H1 (cell line): ENCODE results near the gene P3H4. TPM values are rescaled to one million over a fixed set of nuclear protein-coding genes. Genes with fewer than 3 reads are reported as not detected.

Source experiments
- ASH2L ChIP-seq: fragments of 200-600, 300-600 bp; sonication (generic); IDR thresholded peaks from one replicate; pipeline ENCODE4 v1.7.1; 2017; ENCODE audit warnings: low read length
- CBX8 ChIP-seq: fragments of 300-800, 300-1000 bp; sonication (generic); IDR thresholded peaks from 2 replicates; pipeline ENCODE4 v1.7.1; 2016; ENCODE audit warnings: low read depth, low read length, borderline replicate concordance
- EP300 ChIP-seq, 2 experiments: IDR thresholded peaks; 1 replicate in 1 of 2; 2 replicates in 1 of 2; pipeline ENCODE4 v1.6.1; 2011 to 2012; ENCODE audit warnings: low read depth in 2 of 2, low read length in 2 of 2, mild to moderate bottlenecking in 2 of 2, borderline replicate concordance in 1 of 2, inconsistent platforms in 1 of 2, moderate library complexity in 1 of 2
- FOSL1 ChIP-seq: IDR thresholded peaks from 2 replicates; pipeline ENCODE4 v1.6.1; 2011; ENCODE audit warnings: mild to moderate bottlenecking, low read depth, low read length, moderate library complexity; ENCODE audit not compliant: insufficient read depth
- JUN ChIP-seq: IDR thresholded peaks from 2 replicates; pipeline ENCODE4 v1.6.1; 2011; ENCODE audit warnings: low read depth, mild to moderate bottlenecking, improper control_type of control experiment, low read length
- KDM1A ChIP-seq: fragments of 200-600, 300-600 bp; sonication (generic); IDR thresholded peaks from 2 replicates; pipeline ENCODE4 v1.7.1; 2016; ENCODE audit warnings: mild to moderate bottlenecking, low read length, borderline replicate concordance
- KDM4A ChIP-seq: IDR thresholded peaks from one replicate; pipeline ENCODE4 v1.7.1; 2012; ENCODE audit warnings: low read depth, mild to moderate bottlenecking, moderate library complexity, low read length, inconsistent platforms; ENCODE audit not compliant: severe bottlenecking
- MAFK ChIP-seq: IDR thresholded peaks from 2 replicates; pipeline ENCODE4 v1.6.1; 2012; ENCODE audit warnings: low read depth, mild to moderate bottlenecking, improper control_type of control experiment, low read length
- NRF1 ChIP-seq: IDR thresholded peaks from 2 replicates; pipeline ENCODE4 v1.6.1; 2011; ENCODE audit warnings: mild to moderate bottlenecking, low read depth, low read length, improper control_type of control experiment
- RXRA ChIP-seq: IDR thresholded peaks from 2 replicates; pipeline ENCODE4 v1.6.1; 2011; ENCODE audit warnings: low read depth, mild to moderate bottlenecking, low read length, moderate library complexity; ENCODE audit not compliant: insufficient read depth
- SIN3A ChIP-seq, 2 experiments: IDR thresholded peaks in 1 of 2; conservative IDR thresholded peaks in 1 of 2; 2 replicates each; pipeline ENCODE4 v1.6.1; 2011 to 2012; ENCODE audit warnings: low read length in 2 of 2, improper control_type of control experiment in 1 of 2, low read depth in 1 of 2, mild to moderate bottlenecking in 1 of 2
- SIRT6 ChIP-seq: IDR thresholded peaks from one replicate; pipeline ENCODE4 v1.7.1; 2012; ENCODE audit warnings: low read length, inconsistent platforms
- SP1 ChIP-seq: IDR thresholded peaks from 2 replicates; pipeline ENCODE4 v1.6.1; 2011; ENCODE audit warnings: low read depth, low read length
- polyA plus RNA-seq, 7 experiments: library from polyadenylated mRNA; depleted of rRNA in 3 of 7; stranded (reverse) in 5 of 7; unstranded in 2 of 7; fragments of >200 nt in 5 of 7; fragments of 200-250 nt in 2 of 7; gene quantifications; 1 replicate in 5 of 7; 2 replicates in 1 of 7; 4 replicates in 1 of 7; pipeline versions ENCODE4 v1.2.1 to v1.2.3, GENCODE V29; 2011 to 2013; ENCODE audit warnings: missing spikeins in 2 of 7, mixed read lengths in 2 of 7
- total RNA-seq: library from RNA; stranded (reverse); fragmentation: NEBNext Ultra II Directional; extraction: Animal tissue kit (Norgen Biotek cat#: 25700); gene quantifications from 2 replicates; pipeline ENCODE4 v1.2.1, GENCODE V29; 2021
- TF ChIP-seq, protein P1 (sequence below): IDR thresholded peaks from 2 replicates; pipeline ENCODE4 v1.6.1; 2012; ENCODE audit warnings: low read length, inconsistent platforms
- TF ChIP-seq, protein P2 (sequence below), 3 experiments: IDR thresholded peaks; 1 replicate in 2 of 3; 2 replicates in 1 of 3; pipeline versions ENCODE4 v1.5.1 to v1.6.1; 2011; ENCODE audit warnings: low read length in 3 of 3, mild to moderate bottlenecking in 3 of 3, inconsistent platforms in 2 of 3, low read depth in 1 of 3, moderate library complexity in 1 of 3; ENCODE audit not compliant: insufficient read depth in 1 of 3; ENCODE audit errors: control extremely low read depth in 1 of 3
- TF ChIP-seq, protein P3 (sequence below): IDR thresholded peaks from 2 replicates; pipeline ENCODE4 v1.6.1; 2011; ENCODE audit warnings: low read length, improper control_type of control experiment
- TF ChIP-seq, protein P4 (sequence below): IDR thresholded peaks from 2 replicates; pipeline ENCODE4 v1.6.1; 2012; ENCODE audit warnings: inconsistent platforms

Gene P3H4
- total and polyA plus RNA-seq, 2 of the 8 experiments (the other 6 are each of a cell fraction or from before 2014, with no cell fraction given): 23.4 to 26.7 TPM

DNA sequence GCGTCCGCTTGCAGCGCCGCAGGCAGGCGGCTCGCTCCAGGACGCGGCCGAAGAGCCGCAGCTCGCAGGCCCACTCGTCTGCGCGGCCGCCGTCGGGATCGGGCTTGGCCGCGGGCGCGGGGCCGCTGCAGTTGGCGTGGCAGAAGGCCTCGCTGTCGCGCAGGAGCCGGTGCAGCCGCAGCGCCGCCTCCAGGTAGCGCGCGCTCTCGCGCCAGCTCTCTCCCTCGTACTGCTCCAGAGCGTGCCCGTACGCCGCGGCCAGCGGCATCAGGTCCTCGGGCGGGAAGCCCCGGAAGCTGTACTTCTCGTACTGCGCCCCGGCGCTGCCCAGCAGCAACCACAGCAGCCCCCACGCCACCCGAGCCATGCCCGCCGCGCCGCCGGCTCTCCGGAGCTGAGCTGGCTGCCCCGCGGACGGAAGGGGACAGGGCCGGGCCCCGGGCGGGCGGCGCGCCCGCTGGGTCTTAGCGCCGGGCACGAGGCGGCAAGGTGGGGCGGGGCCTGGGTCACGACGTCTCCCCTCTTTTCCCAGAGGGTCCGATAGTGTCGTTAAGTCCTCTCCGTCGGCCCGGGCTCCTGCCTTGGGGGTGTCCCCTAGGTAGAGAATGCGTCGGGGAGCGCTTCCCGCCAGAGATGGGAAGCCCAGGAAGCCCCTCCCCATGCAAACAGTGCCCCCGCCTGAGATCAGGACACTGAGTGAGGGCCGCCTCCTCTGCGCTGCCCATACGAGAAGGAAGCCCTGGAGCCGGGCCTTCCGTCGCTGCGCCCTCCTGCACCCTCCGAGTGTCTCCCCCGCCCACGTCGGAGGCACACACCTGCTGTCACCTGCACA is at the start of gene P3H4 (continued):
- TF ChIP-seq SIN3A (conservative IDR thresholded peaks at IDR 0.05 in 1 of 2, IDR thresholded peaks at IDR 0.05 in 1 of 2; ENCODE audit: low read depth in 1 of 2, low read length in 2 of 2): peak; percentile 17 to 87; a peak in 2 of 4 replicates
- TF ChIP-seq SIRT6: no peak
- TF ChIP-seq NRF1: no peak
- TF ChIP-seq, protein P1, sequence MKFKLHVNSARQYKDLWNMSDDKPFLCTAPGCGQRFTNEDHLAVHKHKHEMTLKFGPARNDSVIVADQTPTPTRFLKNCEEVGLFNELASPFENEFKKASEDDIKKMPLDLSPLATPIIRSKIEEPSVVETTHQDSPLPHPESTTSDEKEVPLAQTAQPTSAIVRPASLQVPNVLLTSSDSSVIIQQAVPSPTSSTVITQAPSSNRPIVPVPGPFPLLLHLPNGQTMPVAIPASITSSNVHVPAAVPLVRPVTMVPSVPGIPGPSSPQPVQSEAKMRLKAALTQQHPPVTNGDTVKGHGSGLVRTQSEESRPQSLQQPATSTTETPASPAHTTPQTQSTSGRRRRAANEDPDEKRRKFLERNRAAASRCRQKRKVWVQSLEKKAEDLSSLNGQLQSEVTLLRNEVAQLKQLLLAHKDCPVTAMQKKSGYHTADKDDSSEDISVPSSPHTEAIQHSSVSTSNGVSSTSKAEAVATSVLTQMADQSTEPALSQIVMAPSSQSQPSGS: no peak
- TF ChIP-seq RXRA: no peak
- TF ChIP-seq, protein P2, sequence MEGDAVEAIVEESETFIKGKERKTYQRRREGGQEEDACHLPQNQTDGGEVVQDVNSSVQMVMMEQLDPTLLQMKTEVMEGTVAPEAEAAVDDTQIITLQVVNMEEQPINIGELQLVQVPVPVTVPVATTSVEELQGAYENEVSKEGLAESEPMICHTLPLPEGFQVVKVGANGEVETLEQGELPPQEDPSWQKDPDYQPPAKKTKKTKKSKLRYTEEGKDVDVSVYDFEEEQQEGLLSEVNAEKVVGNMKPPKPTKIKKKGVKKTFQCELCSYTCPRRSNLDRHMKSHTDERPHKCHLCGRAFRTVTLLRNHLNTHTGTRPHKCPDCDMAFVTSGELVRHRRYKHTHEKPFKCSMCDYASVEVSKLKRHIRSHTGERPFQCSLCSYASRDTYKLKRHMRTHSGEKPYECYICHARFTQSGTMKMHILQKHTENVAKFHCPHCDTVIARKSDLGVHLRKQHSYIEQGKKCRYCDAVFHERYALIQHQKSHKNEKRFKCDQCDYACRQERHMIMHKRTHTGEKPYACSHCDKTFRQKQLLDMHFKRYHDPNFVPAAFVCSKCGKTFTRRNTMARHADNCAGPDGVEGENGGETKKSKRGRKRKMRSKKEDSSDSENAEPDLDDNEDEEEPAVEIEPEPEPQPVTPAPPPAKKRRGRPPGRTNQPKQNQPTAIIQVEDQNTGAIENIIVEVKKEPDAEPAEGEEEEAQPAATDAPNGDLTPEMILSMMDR (IDR thresholded peaks at IDR 0.05; ENCODE audit: control extremely low read depth in 1 of 3, insufficient read depth in 1 of 3, low read depth in 1 of 3, low read length in 3 of 3): peak; percentile 60 to 83 (median 70)
- TF ChIP-seq EP300 (IDR thresholded peaks at IDR 0.05; ENCODE audit: borderline replicate concordance in 1 of 2, low read depth in 2 of 2, low read length in 2 of 2): no peak
- no peak for TF ChIP-seq MAFK
- no peak for TF ChIP-seq SP1
- TF ChIP-seq FOSL1: peak; percentile 99
- TF ChIP-seq, protein P3, sequence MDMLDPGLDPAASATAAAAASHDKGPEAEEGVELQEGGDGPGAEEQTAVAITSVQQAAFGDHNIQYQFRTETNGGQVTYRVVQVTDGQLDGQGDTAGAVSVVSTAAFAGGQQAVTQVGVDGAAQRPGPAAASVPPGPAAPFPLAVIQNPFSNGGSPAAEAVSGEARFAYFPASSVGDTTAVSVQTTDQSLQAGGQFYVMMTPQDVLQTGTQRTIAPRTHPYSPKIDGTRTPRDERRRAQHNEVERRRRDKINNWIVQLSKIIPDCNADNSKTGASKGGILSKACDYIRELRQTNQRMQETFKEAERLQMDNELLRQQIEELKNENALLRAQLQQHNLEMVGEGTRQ: no peak; the same call in 1 of the 2 replicates
- peak; percentile 42 for TF ChIP-seq ASH2L
- no peak for TF ChIP-seq CBX8
- no peak for TF ChIP-seq JUN
- no peak for TF ChIP-seq KDM1A
- TF ChIP-seq, protein P4, sequence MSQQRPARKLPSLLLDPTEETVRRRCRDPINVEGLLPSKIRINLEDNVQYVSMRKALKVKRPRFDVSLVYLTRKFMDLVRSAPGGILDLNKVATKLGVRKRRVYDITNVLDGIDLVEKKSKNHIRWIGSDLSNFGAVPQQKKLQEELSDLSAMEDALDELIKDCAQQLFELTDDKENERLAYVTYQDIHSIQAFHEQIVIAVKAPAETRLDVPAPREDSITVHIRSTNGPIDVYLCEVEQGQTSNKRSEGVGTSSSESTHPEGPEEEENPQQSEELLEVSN: peak; percentile 83
- TF ChIP-seq KDM4A: peak; percentile 89
